Stomach smooth muscle (tissue), 2 donors: ENCODE data around the gene EPHB1.

ENCODE experiments used
- H3K27ac ChIP-seq: one replicate; pipeline ENCODE4 v1.7.0; 2013; ENCODE audit warnings: mild to moderate bottlenecking, low read length, inconsistent platforms
- H3K27me3 ChIP-seq, 2 donors: one replicate each; pipeline ENCODE4 v1.7.0; 2013; ENCODE audit warnings: low read length in 2 of 2; ENCODE audit not compliant: insufficient read depth in 2 of 2, control insufficient read depth in 1 of 2
- H3K36me3 ChIP-seq, 2 donors: one replicate each; pipeline ENCODE4 v1.7.0; 2013; ENCODE audit warnings: low read length in 2 of 2; ENCODE audit not compliant: control insufficient read depth in 2 of 2, insufficient read depth in 2 of 2
- H3K4me1 ChIP-seq: one replicate; pipeline ENCODE4 v1.7.0; 2013; ENCODE audit warnings: low read length; ENCODE audit not compliant: control insufficient read depth, insufficient read depth
- H3K4me3 ChIP-seq, 2 donors: one replicate each; pipeline ENCODE4 v1.7.0; 2013; ENCODE audit warnings: low read length in 2 of 2
- H3K9ac ChIP-seq, 2 donors: one replicate each; pipeline ENCODE4 v1.7.0; 2013; ENCODE audit warnings: low read length in 2 of 2, mild to moderate bottlenecking in 1 of 2
- H3K9me3 ChIP-seq, 2 donors: one replicate each; pipeline ENCODE4 v1.7.0; 2013; ENCODE audit warnings: low read length in 2 of 2; ENCODE audit not compliant: control insufficient read depth in 2 of 2
- donor health status: healthy.
- donor health status: Pancreatic carcinoma.

Gene EPHB1

DNA sequence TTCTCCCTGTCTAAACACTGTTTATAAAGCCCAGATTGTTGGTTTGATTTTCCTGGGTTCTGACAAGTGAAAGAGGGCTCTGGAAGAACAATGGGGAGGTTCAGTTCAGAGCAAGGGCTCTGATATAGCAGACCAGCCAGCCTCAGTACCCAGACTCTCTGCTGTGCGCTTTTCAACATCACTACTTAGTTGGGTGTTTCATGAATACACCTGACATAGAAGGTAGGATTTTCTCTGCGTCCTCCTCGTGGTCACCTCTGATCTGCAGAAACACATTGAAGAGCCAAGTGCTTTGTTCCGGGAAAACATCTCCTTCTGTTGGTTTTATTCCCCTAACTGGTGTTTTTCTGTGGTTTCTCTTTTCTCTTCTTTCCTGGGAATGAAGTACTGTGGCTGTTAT lies 99.5 kb downstream of the EPHB1 start:
- Histone ChIP-seq H3K4me3 (no peak overlapping the region), H3K4me1 (no peaks in the 10 kb centered on the region), H3K27ac (no peak overlapping the region), H3K36me3 (no peaks in the 10 kb centered on the region), H3K27me3 (no peaks in the 10 kb centered on the region), H3K9me3 (peaks cover 0 to 3% of the 10 kb centered on the region in 2 donors), H3K9ac (no peak overlapping the region)

DNA sequence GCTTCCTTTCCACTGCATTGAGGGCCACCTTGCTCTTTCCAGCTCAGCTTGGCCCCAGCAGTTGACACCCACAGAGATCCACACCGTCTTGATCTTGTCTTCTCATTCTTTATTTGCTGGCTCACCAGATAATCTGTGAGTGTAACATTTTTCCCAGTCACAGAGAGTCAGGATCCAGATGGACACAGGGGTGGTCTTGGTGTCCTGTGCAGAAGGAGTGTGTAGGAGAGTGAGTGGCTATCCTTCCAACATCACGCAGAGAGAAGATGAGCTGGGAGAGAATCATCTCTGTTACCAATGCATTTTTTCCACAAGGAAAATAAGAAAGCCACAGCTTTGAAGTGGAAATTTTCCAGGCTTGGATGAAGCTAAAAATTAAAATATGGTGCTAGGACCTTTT lies 100.1 kb downstream of the EPHB1 start:
- no peak overlapping the region for H3K27ac ChIP-seq
- H3K4me3 ChIP-seq: no peak overlapping the region
- H3K27me3 ChIP-seq: no peaks in the 10 kb centered on the region
- H3K9me3 ChIP-seq: peaks cover 0 to 3% of the 10 kb centered on the region in 2 donors
- H3K4me1 ChIP-seq: no peaks in the 10 kb centered on the region
- no peak overlapping the region for H3K9ac ChIP-seq
- H3K36me3 ChIP-seq: no peaks in the 10 kb centered on the region

DNA sequence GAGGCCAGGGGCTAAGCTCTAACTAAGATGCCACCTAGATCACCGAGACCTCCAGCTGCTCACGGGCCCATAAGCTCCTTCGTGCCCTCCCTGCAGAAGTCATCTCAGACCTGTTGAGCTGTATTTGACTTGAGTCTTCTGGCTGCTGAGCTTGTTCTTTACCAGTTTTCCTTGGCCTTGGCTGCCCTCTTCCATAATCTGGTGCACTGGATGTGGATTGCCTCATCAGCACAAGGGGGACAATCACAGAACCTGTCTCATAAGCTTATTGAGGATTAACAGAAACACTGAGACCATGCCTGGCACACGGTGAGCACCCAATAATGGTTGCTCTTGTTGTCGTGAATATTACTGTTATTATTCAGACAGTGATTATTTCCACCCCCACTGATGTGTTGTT lies 101.1 kb downstream of the EPHB1 start:
- Histone ChIP-seq H3K27me3 (no peaks in the 10 kb centered on the region), H3K36me3 (no peaks in the 10 kb centered on the region), H3K27ac (no peak overlapping the region), H3K9me3 (peaks cover 0 to 3% of the 10 kb centered on the region in 2 donors), H3K4me3 (no peak overlapping the region), H3K9ac (no peak overlapping the region), H3K4me1 (no peaks in the 10 kb centered on the region)

DNA sequence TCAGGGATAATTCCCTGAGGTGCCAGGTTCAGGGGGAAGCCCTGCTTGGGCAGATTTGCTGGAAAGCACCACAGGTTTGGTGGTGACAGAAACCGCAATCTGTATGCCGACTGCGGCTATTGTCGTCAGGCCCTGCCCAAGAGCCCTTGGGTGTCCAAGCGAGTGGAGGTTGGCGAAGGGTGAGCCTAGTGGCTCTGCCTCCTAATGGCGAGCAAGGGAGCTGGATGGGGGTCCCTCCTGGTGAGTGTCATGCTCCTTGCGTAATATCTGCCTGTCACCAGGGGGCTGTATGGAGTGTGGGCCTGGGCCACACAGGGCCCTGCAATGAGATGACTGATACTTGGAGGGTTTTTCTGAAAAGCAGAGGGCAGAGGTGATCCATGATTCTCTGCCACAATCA lies 101.6 kb downstream of the EPHB1 start:
- no peak overlapping the region for H3K9ac ChIP-seq
- H3K27ac ChIP-seq: no peak overlapping the region
- no peaks in the 10 kb centered on the region for H3K27me3 ChIP-seq
- H3K4me1 ChIP-seq: no peaks in the 10 kb centered on the region
- H3K36me3 ChIP-seq: no peaks in the 10 kb centered on the region
- peaks cover 0 to under 1% of the 10 kb centered on the region in 2 donors for H3K9me3 ChIP-seq
- no peak overlapping the region for H3K4me3 ChIP-seq

DNA sequence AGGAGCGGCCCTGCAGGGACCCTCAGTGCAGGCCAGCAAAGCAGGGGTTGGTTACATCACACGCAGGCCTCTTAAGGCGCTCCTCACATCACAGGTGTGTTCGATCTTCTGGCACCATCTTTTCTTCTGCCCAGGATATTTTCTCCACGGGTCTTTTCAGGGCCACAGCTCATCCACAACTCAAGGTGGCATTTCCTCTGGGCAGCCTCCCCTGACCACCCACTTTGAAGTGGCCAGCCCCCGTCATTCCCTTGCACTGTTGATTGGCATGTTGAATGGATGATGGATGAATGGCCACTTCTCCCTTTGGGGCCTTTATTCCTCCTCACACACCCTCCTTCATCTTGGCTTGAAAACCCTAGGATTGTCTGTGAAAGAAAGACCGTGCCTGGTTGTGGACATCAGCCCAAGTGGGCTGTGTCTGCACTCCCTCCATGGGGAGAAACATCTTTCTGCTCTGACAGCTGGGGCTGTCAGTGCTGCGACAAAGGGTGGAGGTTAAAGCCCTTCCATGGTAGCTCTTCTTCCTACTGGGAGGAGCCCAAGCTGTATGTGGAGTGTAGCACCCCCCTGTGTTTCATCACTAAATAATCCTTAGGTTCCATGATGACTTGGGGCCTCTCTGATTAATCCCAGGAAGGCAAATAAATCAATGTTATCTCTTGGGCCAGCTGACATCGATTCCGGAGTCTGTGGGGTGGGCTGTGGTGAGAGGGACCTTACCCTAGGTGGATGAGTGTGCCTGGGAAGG lies 102.5 kb downstream of the EPHB1 start:
- H3K9me3 ChIP-seq: no peaks in the 10 kb centered on the region
- no peaks in the 10 kb centered on the region for H3K4me1 ChIP-seq
- H3K9ac ChIP-seq: no peak overlapping the region
- no peak overlapping the region for H3K4me3 ChIP-seq
- H3K27ac ChIP-seq: no peak overlapping the region
- H3K27me3 ChIP-seq: no peaks in the 10 kb centered on the region
- H3K36me3 ChIP-seq: no peaks in the 10 kb centered on the region

DNA sequence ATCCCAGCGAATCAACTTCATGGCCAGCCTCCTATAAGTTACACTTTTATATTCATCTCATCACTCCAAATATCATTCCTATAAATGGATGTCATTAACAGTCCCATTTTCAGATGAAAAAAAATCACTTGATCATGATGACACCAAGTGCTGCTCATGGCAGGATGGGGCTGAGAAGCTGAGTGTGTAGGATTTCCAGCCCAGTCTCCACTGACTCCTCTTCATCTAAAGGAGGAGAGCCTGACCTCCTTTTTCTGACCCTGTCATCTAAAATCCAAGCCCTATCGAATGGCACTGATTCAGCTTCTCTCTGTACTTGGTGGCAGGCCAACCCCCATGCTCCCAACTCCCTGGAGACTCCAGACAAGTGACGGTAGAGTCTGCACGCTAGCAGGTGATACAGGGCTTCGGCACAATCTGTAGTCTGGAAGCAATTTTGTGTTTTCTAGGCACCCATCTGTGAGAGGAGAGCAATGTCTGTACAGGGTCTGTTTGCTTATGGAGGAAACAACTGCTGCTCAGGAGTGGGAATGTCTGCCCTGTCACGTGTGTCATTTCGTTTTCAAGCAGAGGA lies 103.2 kb downstream of the EPHB1 start:
- Histone ChIP-seq H3K4me1 (no peaks in the 10 kb centered on the region), H3K9ac (no peak overlapping the region), H3K9me3 (no peaks in the 10 kb centered on the region), H3K4me3 (no peak overlapping the region), H3K27ac (no peak overlapping the region), H3K27me3 (no peaks in the 10 kb centered on the region), H3K36me3 (no peaks in the 10 kb centered on the region)

DNA sequence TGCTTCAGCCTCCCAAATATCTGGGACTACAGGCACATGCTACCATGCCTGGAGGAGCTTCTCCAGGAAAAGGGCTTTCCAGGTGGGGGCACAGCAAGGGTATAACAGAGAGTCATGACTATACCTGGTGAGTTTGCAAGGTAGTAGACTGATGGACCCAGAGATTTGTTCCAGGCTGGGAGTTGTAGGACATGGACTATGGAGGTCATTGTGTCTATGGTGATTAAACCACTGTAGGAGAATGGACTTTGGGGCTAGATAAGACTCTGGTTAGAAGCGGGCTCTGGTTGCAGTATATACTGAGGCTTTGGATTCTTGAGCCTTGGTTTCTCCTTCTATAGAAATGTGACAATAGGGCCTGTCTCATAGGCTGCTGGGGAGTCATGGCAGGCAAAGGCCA lies 104.7 kb downstream of the EPHB1 start:
- Histone ChIP-seq H3K4me1 (peaks cover 2% of the 10 kb centered on the region), H3K27me3 (no peaks in the 10 kb centered on the region), H3K4me3 (no peak overlapping the region), H3K9me3 (no peaks in the 10 kb centered on the region), H3K27ac (no peak overlapping the region), H3K36me3 (no peaks in the 10 kb centered on the region), H3K9ac (no peak overlapping the region)

DNA sequence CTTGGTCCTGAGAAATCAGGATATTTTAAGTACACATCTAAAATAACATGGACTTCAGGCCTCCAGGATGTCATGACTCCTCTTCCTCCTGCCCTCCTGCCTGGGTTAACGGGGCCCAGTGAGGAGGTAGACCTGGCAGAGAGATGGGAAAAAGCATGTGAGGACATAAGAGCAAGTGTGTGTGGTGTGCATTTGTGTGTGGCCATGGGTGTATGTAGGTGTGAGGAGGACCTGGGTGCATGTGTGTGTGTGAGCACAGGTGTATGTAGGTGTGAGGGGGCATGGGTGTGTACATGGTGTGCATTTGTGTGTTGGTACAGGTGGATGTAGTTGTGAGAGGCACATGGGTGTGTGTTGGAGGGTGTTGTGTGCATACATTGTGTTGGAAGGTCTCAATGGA lies 105.4 kb downstream of the EPHB1 start:
- Histone ChIP-seq H3K9ac (no peak overlapping the region), H3K27ac (no peak overlapping the region), H3K36me3 (no peaks in the 10 kb centered on the region)

DNA sequence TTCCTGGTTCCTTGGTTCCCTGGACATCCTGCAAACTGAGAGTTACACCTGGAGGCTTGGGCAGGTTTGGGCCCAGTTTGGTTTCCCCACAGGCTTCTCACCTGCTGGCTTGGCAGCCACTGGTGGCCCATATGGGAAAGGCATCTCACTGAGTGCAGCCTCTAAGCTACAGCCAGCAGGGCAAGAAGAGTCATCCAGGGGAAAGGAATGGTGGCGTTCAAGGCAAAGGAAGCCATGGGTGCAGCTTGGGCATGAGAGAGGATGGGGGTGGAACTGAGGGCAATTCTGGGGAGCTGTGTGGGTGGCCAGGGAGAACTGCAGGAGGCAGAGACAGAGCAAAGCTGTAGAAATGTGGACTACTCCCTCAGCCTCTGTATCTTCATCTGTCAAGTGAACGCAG lies 106.4 kb downstream of the EPHB1 start:
- H3K4me1 ChIP-seq: peaks cover 4% of the 10 kb centered on the region
- no peak overlapping the region for H3K27ac ChIP-seq
- H3K36me3 ChIP-seq: no peaks in the 10 kb centered on the region
- H3K4me3 ChIP-seq: no peak overlapping the region
- no peaks in the 10 kb centered on the region for H3K9me3 ChIP-seq
- no peaks in the 10 kb centered on the region for H3K27me3 ChIP-seq
- no peak overlapping the region for H3K9ac ChIP-seq

More for the DNA sequence above, 105.4 kb downstream of the EPHB1 start:
- no peak overlapping the region for H3K4me3 ChIP-seq
- H3K27me3 ChIP-seq: no peaks in the 10 kb centered on the region
- no peaks in the 10 kb centered on the region for H3K9me3 ChIP-seq
- peaks cover 4% of the 10 kb centered on the region for H3K4me1 ChIP-seq

DNA sequence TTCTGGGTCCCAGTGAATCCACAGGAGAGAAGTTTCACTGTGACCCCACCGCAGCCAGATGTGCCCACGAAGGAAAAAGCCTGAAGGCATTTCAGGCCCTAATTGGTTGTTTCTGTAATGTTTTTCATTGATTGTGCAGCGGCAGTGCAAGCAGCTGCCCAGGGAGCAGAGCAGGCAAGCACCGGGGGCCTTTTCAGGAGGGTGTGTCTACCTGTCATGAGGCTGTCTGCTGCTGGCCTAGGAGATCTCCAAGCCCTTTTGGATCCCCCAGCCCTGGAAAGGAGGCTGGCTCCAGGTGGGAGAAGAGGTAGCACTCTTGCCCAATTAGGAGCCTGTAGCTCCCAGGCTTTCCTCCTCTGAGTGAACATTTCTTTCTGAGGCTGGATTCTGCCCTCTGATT lies 108.8 kb downstream of the EPHB1 start:
- Histone ChIP-seq H3K27me3 (no peaks in the 10 kb centered on the region), H3K9me3 (no peaks in the 10 kb centered on the region), H3K27ac (no peak overlapping the region), H3K36me3 (no peaks in the 10 kb centered on the region), H3K9ac (no peak overlapping the region), H3K4me1 (peaks cover 4% of the 10 kb centered on the region), H3K4me3 (no peak overlapping the region)

DNA sequence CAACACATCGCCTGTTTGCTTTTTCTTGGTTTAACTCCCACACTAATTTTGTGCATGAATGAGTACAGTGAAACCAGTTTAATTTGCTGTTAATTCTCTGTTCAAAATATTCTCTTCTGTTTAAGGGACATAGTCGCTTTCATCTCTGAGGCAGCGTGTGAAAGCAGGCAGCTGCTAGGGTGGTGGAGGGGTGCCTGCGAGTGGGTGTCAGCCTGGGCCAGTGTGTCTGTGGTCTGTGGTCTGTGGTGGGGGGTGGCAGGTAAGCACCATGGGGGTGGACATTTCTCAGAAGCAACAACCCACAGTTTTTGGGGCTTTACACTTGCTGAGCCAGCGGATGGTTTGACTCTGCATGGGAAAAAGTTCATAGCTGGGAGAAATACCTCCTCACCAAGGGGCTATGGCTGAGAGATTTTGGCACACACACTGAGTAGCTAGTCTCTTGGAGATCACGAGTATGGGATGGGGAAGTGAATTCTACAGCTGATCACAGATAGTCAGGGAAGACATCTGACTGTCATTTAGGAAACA lies 109.2 kb downstream of the EPHB1 start:
- H3K27ac ChIP-seq: no peak overlapping the region
- H3K36me3 ChIP-seq: no peaks in the 10 kb centered on the region
- H3K4me3 ChIP-seq: no peak overlapping the region
- peaks cover 4% of the 10 kb centered on the region for H3K4me1 ChIP-seq
- no peaks in the 10 kb centered on the region for H3K27me3 ChIP-seq
- no peaks in the 10 kb centered on the region for H3K9me3 ChIP-seq
- no peak overlapping the region for H3K9ac ChIP-seq
